Superior temporal gyrus (tissue), 1 donor: ENCODE results near the gene NINL.
"Not testable (repeated sequence)": the region's sequence is repeated elsewhere in the genome, so short reads cannot be mapped to it uniquely, and the experiment has no call there.

ENCODE experiments used
- DNase-seq: peaks from one replicate; pipeline ENCODE4 v3.0.0-alpha.2; 2016; ENCODE audit errors: extremely low spot score

NINL gene

DNA sequence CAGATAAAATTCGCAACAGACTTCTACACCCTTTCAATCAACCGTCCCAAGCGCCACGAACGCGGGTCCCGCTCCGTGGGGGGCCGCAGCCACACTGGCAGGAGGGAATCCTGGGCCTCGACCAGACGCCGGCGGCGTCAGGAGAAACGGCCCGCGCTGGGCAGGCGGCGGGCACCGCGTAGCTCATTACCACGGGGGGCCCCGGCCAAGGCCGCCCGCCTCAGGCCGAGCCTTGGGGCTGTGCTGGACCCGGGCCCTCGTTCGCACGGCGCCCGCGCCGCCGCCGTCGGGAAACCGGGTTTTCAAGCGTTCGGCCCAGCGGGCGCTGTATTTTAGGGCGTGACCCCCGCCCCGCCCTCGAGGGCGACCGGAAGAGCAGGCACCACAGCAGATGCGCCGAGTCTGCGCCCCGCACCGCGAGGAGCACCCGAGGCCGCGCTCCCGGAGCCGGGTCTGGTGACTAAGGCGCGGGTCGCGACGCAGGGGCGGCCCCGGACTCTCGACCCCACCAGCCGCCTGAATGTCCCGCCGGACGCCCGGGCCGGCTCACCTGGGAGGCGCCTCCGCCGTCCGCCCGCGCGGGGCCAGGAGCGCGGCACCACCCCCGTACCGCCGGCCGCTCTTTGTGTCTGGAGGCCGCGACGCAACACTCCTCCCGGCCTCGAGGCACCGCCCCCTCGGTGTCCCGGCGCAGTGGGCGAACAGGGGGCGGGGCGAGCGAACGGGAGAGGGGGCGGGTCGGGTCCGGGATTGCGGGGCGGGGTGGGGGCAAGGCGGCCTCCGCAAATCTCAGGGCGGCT, at the start of gene NINL:
Gene NINL (minus strand): TSS at position 627 of the 800 bp plus-strand sequence. CDS start 58,944 bp downstream, outside the sequence.
- no peak for DNase-seq

- DNase-seq = no peak
Observed at GRCh38 chr20:25632940-25633790, 47.8 kb upstream of the NINL start.

GRCh38 chr20:25630615-25631014, 45.3 kb upstream of the NINL start:
- DNase-seq = not testable (repeated sequence)

DNA sequence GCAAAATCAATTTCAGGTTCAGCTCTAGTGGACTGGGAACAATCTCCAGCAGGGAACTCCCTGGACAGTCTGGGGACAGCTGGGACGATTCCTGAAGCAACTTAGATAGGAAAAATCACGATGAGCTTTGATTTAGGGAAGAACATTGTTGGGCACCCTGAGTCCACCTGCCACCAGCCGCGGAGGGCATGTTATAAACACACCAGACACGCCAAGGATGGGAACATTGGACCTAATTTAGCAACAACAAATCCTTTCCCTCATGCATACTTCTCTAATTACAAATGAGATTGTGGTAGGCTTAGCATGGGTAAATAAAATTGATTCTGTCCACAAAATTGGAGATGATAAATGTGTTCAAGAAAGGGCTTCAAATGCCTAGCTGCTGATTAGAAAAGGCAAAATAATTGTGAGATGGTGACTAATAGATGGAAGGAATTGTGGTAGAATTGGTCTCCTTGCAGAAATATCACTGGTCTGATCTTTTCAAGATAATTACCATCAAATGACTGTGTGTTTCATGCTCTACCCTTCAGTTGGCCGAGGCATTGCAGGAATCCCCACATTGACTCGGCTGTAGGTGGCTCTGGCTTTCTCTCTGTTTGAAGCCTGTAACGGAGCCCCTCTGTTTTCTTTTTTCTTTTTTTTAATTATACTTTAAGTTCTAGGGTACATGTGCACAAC, 44.6 kb upstream of the NINL start:
- no peak for DNase-seq

- no peak for DNase-seq
Observed at GRCh38 chr20:25626779-25627178, 41.4 kb upstream of the NINL start.

DNA sequence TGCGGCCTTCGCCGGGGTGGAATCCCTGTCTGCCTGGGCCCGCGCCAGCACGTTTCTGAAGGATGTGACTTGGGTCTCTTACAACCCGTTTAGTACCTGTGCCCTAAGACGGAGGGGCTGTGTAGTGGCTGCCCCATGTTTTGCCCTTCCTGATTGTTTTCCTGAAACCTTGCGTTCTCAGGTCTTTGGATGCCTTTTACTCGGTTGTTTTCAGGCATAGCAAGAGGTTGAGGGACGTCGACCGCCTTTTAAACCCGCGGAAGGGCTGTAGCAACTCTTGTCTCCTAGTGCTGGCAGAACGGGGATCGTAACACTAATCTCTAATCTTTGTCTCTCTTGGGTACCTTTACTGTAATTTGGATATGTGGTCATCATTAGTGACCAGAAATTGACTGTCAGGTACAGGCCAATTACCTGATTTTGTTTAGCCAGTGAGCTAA, 39.2 kb upstream of the NINL start:
- no peak for DNase-seq

DNA sequence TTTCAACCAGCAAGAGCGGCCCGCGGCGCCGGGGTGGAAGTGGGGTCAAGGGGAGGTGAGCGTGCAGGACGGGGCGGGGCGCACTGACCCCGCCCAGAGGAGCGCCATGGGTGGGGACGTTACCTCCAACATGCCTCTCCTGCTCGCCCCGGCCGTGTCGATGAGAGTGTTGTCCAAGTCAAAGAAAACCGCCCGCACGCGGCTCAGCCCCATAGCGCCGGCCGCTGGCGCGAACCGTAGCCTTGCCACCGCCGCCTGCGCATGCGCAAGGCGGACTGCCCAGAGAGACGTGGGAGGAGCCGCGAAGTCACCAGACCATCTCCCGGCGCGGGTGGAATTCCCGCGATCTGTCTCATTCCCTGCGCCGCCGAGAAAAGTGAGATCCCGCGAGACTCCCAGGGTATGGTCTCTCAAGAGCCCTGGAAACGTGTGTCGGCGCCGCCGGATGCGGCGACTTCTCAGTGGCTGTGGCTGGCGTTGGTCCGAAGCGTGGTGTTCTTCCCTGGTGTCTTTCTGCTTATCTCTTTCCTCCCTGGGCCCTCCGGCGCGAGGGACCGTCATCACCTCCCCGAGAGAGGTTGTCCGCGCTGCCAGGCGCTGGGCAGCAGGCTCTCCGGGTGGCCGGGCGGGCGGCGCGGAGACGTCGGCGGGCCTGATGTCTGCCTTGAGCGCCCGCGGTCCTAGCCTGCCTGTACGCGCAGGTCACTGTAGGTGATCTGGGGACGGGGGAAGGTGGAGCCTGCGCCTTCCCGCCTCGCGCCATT, 38.6 kb upstream of the NINL start, which contains the start of gene NANP:
Gene NANP (minus strand): TSS at position 279 of the 764 bp plus-strand sequence. CDS start 66 bp downstream, at position 213.
- DNase-seq = peak; percentile 95

DNA sequence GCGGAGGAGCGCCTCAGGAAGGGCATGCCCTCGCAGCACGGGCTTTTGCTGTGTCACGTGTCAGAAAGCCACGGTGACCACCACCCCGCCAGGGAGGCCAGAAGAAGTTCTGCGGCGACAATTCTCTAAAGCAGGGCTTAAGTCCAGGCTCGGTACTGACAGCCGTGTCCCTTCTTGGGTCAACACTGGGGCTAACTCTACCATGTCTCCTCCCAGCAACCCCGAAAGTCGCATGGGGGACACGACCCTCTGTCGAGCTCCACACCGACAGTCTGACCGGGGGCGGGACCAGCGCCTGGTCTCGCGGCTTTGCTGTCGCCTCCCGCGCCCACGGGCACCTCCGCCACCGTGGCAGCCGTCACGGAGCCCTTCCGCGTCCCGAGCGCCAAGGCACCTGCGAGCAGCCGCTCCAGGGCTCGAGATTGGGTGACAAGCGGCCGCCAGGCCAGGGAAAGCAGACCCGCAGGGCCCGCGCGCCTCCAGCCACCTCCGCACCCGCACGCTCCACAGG, 37.9 kb upstream of the NINL start:
- peak; percentile 17 for DNase-seq

DNA sequence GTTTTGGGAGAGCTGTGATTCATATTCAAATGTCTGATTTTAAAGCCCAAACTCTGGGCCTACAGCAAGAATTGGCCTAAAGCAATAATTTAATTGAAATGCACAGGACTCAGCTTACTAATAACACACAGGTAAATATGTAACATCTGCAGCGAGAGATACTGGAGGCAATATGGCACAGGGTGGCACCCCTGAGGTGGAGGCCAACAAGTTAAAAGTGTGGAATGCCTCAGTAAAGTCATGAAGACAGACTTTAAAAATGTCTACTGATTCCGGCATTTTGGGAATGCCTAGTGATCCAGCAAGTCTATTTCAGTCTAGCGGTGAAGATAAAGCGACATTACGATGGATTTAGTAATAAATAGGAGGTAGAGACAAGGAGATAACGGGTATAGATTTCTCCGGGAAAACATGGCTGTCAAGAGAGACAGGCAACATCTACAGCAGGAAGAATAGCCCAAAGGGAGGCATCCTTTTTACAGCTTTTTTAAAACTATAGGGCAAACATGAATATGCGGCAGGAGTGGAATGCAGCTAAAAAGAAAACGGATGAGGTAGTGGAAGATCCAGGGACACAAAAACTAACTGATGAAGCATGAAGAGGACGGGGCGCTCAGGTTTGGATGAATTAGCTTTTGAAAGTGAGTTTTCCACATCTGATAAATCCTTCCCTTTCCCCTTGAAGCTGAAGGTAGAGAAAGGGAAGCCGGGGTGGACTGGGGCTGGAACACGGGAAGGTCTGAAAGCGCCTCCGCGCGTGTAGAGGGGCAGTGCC, 37.3 kb upstream of the NINL start:
- peak; percentile 15 for DNase-seq

GRCh38 chr20:25622049-25622448, 36.7 kb upstream of the NINL start:
- DNase-seq = no peak

- DNase-seq = no peak
Observed at GRCh38 chr20:25619514-25619913, 34.2 kb upstream of the NINL start.

- DNase-seq = no peak
Observed at GRCh38 chr20:25608774-25609173, 23.4 kb upstream of the NINL start.

DNA sequence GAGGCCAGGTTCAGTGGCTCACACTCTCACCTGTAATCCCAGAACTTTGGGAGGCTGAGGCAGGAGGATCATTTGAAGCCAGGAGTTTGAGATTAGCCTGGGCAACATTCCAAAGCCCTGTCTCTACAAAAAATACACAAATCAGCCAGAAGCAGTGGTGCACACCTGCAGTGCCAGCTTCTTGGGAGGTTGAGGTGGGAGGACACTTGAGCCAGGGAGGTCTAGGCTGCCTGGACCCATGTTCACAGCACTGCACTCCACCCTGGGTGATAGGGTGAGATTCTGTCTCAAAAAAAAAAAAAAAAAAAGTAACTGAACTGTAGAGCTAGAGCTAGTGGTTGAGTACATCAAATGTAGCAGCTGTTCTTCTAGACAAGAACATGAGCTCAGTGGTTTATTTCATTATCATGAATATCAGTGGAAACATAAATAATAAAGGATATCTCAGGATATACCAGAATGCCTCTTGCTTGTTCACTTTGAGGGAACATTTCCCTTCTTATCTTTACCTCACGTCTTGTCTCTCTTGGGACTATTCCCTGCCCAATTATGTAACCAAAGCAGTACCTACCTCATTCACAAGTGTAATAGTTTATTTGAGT, 20.9 kb upstream of the NINL start:
- no peak for DNase-seq

DNA sequence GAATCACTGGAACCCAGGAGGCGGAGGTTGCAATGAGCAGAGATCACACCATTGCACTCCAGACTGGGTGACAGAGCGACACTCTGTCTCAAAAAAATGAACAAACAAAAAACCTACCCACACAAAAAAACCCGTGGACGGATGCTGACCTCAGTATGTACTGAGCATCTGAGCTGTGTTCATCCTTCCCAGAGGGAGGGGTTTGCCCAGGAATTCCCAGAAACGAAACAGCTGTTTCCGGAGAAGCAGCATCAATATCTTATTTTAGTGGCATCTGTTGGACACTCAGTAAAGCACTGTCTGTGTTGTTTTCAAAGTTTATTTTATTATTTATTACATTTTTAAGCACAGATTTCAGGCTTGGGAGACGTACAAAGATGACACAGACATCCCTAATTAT, 19.8 kb upstream of the NINL start:
- no peak for DNase-seq

GRCh38 chr20:25604611-25605010, 19.3 kb upstream of the NINL start:
- no peak for DNase-seq

DNA sequence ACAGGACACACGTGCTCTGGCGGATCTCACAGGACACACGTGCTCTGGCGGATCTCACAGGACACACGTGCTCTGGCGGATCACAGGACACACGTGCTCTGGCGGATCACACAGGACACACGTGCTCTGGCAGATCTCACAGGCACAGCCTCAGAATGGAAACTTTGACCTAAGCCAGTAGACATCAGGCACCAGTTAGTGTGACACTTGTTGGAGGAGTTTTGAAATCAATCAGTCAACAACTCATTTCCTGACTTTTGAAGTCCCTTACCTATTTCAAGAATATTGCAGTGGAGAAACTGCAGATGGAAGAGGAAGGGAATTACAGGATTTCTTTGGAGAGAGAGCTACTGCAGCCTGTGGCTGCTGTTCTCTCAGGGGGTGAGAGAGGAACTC, 17.6 kb upstream of the NINL start:
- DNase-seq = not testable (repeated sequence)

GRCh38 chr20:25602191-25602913, 17.0 kb upstream of the NINL start:
- not testable (repeated sequence) for DNase-seq

- no peak for DNase-seq
Observed at GRCh38 chr20:25601659-25602058, 16.3 kb upstream of the NINL start.

DNA sequence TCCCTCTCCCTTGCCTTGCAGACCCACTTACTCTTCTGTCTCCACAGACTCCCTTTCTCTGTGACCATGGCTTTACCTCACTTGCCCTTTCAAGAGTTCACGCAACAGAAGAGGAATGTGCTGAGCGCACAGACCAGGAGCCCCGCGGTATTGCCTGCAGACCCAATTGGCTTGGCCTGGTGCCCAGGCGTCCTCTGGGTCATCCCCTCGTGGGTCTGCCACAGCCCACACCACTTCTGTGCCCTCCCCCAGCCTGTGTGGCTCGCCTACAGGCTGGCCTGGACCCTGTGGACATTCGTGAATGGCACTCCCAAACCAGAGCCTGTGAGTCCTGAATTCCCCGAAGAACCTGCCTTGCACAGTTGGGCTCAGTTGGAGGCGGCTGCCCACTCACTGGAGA, 15.3 kb upstream of the NINL start:
- no peak for DNase-seq
